GM18508 (cell line): Measurements from ENCODE around the gene RYR3.
"Not testable (repeated sequence)": the region's sequence is repeated elsewhere in the genome, so short reads cannot be mapped to it uniquely, and the experiment has no call there.

Source experiments
- ATAC-seq: cut with Tn5 transposase; IDR thresholded peaks from one replicate; pipeline ENCODE4 v1.9.1; 2021; ENCODE audit warnings: moderate number of reproducible peaks; ENCODE audit not compliant: insufficient read depth, unreplicated experiment

RYR3 gene

GRCh38 chr15:33801954-33802353 lies 491.2 kb downstream of the RYR3 start:
- ATAC-seq, result no peak

DNA sequence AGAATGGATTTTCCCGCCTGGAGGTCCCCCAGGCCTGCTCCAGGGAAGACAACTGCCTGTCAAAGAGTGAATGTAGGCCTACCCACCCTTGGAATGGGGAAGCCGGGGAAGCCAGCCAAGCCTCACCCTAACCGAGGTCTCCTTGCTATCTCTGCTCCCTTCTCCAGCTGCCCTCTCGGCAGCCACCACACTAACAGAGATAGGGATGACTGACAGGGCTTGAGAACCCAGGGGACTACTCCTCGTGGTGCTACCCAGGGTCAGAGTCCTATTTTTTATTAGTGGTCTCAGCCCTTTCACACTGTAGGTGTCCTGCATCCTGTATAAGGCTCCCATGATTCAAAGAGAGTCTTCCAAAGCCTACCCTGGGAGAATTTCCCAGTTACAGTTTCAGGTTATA lies 496.9 kb downstream of the RYR3 start:
- ATAC-seq, result no peak

- ATAC-seq, result no peak
These were observed 498.1 kb downstream of the RYR3 start for GRCh38 chr15:33808720-33809457.

DNA sequence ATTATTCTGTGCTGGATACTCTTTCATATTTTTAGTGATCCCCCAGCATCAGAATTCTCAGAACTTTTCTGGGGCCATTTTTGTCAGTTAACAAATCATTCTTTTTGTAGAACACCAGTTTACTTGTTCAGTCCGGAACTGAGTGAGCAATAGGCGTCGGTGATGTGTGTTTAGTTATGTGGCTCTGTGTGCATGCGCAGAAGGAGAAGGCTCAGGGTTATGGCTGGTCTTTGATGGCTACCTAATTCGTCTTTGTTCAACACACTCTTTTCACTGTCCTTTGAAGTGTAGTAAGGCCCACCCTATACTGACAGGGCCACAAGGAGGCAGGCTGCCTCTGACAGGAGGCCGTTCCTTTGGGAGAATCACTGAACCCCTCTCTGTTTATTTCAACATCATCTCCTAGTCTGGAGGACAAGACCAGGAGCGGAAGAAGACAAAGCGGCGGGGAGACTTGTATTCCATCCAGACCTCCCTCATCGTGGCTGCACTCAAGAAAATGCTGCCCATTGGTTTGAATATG lies 499.4 kb downstream of the RYR3 start:
- no peak for ATAC-seq

DNA sequence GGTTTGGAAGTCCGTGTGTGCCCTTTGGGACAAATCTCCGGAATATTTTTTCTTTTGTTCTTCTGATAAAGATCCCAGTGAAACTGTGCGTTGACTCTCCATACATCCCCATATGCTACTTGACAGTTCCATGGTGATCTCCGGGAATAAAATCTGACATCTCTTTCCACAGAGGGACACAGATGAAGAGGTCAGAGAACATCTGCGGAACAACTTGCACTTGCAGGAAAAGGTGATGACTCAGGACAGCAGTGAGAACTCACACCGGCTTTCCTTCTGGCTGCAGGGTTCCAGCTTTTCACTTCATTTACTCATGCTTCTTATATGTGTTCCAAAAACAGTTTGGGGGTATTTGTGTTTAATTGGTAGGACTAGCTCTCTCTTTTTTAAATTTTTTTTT lies 500.0 kb downstream of the RYR3 start:
- ATAC-seq, result no peak

DNA sequence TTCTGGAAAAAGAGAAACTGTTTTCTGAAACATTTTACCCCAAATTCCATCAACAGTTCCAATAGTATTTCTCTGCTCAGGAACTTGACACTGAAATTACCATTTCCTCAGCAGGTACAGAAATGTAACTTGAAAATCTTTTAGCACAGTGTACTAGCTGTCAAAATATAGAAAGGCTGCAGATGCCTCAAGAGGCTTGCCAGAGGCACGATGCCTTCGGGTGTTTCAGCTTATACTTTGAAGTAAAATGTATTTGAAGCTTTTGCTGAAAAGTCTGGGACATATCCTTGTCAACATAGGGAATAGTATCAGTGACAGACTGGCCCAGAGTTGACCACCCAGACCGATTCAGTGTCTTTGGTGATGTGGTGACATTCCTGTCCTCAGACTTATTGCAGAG lies 503.1 kb downstream of the RYR3 start:
- ATAC-seq, result no peak

- not testable (repeated sequence) for ATAC-seq
These were observed 508.7 kb downstream of the RYR3 start for GRCh38 chr15:33819499-33819898.

DNA sequence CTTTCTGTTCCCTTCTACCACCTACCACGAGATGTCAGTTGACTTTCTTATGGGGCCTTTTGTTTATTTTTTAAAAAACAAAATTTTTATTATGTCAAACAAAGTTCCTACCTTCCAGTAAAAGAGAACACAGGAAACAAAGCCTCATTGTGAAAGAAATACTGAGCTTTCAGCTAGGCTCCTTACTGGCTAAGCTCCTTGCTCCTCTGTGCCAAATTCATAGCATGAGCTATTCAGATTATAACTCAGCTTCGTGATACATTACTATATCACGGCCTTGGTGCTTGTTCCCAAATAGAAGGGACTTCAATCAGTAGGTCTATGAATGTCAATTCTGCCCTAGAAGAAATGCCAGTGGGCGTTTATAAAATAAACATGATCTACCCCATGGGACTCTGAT lies 511.7 kb downstream of the RYR3 start:
- ATAC-seq, result no peak

- ATAC-seq, result no peak
These were observed 512.4 kb downstream of the RYR3 start for GRCh38 chr15:33823119-33823518.

- no peak for ATAC-seq
These were observed 514.7 kb downstream of the RYR3 start for GRCh38 chr15:33825453-33825852.

DNA sequence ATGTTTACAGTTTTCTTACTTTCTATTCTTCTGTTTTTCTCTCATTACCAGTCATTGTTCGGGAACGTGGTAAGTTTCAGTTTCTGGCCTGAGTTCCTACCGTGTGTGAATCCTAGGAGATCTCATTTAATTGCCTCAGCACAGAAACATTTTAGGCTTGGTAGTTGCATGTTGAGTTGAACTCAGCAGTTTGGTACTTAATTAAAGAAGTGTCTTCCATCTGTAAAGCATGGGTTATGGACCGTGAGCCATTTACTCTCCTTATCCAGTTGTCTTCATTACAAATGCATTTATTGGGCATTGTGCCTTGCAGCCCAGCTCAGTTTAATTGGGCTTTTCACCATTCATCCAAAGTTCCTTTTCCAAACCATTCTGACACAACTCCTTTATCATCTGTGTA lies 515.4 kb downstream of the RYR3 start:
- no peak for ATAC-seq

DNA sequence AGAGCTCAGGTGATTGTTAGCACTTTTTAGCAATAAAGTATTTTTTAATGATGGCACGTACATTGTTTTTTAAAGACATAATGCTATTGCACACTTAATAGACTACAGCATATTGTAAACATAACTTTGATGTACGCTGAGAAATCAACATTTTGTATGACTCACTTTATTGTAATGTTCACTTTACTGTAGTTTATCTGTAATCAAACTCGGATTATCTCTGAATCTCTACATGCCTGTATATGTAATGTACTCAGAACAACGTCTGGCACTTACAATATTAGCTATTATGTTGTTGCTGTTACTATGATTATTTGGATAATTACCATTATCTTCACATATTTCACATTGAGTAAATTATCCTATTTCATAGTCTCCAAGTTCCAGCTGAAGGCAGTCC lies 519.6 kb downstream of the RYR3 start:
- no peak for ATAC-seq

DNA sequence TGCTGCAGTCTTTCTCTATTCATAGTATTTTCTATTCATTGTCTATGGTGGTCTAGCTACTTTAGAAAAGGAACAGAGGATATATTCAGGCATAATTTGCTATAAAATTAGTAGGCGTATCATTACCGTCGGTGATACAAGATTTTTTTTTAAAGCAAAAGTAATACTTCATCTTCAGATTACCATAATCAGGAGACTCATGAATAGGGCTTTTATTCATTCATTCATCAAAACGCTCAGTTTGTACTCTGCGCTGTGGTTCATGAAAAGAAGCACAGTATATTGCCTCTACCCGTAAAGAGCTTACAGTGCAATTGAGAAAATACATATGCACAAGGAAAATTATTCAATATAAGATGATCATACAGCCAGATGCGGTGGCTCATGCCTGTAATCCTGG lies 520.9 kb downstream of the RYR3 start:
- no peak for ATAC-seq

- ATAC-seq, result no peak
These were observed 524.4 kb downstream of the RYR3 start for GRCh38 chr15:33834892-33835743.

DNA sequence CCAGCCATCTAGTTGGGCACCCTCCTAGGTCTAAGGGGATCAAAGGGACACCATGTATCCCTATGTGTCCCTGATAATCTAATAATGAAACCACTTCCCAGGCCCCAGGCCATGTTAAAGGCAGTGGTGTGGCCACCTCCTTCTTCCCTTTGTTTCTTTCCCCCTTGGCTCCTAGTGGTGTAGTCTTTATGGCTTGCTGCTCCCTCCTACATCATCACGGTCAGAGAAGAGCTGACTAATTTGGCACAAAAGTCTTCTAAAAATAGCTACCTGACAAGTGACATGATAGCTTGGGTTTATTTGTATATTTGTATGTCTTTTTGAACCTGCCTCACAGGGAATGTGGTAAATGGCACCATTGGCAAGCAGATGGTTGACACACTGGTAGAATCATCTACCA lies 526.5 kb downstream of the RYR3 start:
- no peak for ATAC-seq

GRCh38 chr15:33839540-33839939 lies 528.8 kb downstream of the RYR3 start:
- ATAC-seq, result no peak

GRCh38 chr15:33840615-33841014 lies 529.8 kb downstream of the RYR3 start:
- ATAC-seq, result no peak

- no peak for ATAC-seq
These were observed 533.4 kb downstream of the RYR3 start for GRCh38 chr15:33844186-33844585.

DNA sequence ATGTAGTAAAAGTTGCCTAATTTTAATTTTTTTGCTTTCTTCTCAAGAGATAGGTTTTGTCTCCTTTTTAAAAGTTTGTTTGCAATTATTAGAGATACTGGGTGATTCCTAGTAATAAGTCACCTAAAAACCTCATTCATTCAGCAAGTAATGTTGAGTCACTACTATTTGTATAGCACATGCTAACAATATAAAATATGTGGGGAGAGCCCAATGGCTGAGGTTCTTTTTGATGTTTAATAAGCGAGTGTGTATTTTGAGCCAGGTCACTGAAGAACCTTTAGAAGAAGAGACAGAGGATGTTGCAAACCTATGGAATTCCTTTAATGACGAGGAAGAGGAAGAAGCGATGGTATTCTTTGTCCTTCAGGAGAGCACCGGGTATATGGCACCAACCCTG lies 533.8 kb downstream of the RYR3 start:
- ATAC-seq, result no peak

DNA sequence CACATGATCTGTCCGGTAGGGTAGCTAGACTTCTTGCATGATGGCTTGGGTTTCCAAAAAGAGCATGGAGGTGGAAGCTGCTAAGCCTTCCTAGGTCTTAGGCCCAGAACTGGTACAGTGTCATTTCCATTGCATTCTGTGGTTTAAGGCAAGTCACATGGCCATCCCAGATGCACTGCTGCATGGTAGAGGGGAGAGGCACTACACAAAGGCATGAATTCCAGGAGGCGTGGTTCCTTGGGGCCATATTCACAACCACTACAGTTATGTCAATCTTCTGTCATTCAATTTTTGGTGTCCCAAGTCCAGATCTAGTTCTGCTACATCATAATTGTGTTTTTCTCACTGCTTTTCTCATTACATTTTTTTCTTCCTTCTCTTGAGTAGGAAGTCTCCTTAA lies 535.4 kb downstream of the RYR3 start:
- no peak for ATAC-seq

DNA sequence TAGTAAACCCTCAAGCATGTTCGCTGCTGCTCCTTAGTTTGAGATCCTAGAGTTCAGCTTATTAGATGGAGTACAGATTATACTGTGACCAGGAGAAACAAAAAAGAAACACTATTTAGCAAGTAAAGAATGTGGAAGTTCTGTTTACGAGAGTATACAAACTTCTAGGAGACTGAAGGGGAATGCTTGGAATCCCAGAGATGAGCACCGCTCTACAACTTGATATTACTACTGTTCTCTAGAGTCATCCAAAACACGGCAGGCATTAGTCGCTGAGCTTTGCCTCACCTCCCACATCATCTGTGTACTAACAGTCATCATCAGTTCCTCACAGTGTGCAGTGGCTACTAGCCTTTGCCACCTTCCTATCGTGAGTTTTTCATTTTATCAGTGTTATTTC lies 536.1 kb downstream of the RYR3 start:
- ATAC-seq, result no peak

DNA sequence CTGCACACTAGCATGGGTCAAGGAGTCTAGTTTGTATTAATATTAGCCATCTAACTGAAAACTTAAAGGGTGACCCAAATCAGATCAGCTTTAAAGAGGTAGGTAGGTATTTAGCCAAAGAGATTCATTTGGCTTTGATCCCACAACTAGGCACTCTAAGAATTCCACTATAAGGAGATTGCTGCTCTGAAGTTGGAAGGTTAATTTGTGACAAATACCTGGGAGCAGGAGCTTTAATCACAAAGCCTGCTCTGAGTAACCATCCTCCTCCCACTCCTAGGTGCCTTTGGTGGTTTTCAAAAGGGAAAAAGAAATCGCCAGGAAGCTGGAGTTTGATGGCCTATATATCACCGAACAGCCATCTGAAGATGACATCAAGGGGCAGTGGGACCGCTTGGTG lies 537.2 kb downstream of the RYR3 start:
- no peak for ATAC-seq
